Esophagus muscularis mucosa (tissue), 3 donors: ENCODE results near the gene TAGLN2.

Experiments
- EP300 ChIP-seq: sonication (generic); formaldehyde crosslinking; IDR thresholded peaks from one replicate; pipeline ENCODE4 v1.6.1; 2017; ENCODE audit warnings: antibody characterized with exemption
- TF ChIP-seq, protein P1 (sequence below), 3 experiments: fragments of 200-600 bp in 2 of 3; fragments of 450-650 bp in 1 of 3; sonication (generic) in 2 of 3; IDR thresholded peaks; one replicate each; pipeline ENCODE4 v1.5.1; 2017 to 2019; ENCODE audit warnings: antibody characterized with exemption in 3 of 3, mild to moderate bottlenecking in 2 of 3, moderate library complexity in 1 of 3

DNA sequence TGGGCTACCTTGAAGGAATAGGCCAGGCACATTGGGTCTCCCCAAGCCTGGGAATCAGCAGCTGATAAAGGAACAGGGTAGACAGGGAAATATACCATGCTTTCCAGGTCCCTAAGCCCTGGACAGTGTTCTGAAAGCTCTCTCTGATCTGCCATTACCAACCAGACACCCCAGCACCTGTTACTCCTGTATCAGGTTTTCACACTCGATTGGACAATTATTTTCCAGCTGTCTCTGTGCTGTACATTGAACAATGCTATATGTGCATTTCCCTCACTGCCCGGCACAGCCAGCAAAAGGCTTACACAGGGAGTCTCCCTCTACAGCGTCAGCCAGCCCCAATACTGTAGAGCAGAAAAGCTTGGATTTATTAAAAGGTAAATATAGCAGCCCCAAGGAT, 30.0 kb downstream of the TAGLN2 start:
- no peak for TF ChIP-seq EP300
- TF ChIP-seq, protein P1, sequence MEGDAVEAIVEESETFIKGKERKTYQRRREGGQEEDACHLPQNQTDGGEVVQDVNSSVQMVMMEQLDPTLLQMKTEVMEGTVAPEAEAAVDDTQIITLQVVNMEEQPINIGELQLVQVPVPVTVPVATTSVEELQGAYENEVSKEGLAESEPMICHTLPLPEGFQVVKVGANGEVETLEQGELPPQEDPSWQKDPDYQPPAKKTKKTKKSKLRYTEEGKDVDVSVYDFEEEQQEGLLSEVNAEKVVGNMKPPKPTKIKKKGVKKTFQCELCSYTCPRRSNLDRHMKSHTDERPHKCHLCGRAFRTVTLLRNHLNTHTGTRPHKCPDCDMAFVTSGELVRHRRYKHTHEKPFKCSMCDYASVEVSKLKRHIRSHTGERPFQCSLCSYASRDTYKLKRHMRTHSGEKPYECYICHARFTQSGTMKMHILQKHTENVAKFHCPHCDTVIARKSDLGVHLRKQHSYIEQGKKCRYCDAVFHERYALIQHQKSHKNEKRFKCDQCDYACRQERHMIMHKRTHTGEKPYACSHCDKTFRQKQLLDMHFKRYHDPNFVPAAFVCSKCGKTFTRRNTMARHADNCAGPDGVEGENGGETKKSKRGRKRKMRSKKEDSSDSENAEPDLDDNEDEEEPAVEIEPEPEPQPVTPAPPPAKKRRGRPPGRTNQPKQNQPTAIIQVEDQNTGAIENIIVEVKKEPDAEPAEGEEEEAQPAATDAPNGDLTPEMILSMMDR (IDR thresholded peaks at IDR 0.05): no peak
